Transverse colon (tissue), 4 donors: Measurements from ENCODE around the gene NUMBL.

Experiments
- CTCF ChIP-seq, 5 experiments: fragments of 200-600 bp in 3 of 5; fragments of 450-650 bp in 2 of 5; sonication (generic) in 3 of 5; IDR thresholded peaks; 1 replicate in 2 of 5; 2 replicates in 3 of 5; pipeline ENCODE4 v1.5.1; 2016 to 2017; ENCODE audit warnings: antibody characterized with exemption in 5 of 5, inconsistent platforms in 3 of 5, mild to moderate bottlenecking in 2 of 5, moderate library complexity in 1 of 5
- EP300 ChIP-seq: sonication (generic); formaldehyde crosslinking; IDR thresholded peaks from one replicate; pipeline ENCODE4 v1.6.1; 2017; ENCODE audit warnings: antibody characterized with exemption, low read depth
- POLR2A ChIP-seq: fragments of 450-650 bp; IDR thresholded peaks from one replicate; pipeline ENCODE4 v1.6.1; 2016; ENCODE audit warnings: antibody characterized with exemption, mild to moderate bottlenecking, moderate library complexity
- POLR2AphosphoS5 ChIP-seq, 3 donors: sonication (generic); formaldehyde crosslinking; IDR thresholded peaks; one replicate each; pipeline ENCODE4 v1.6.1; 2016; ENCODE audit warnings: antibody characterized with exemption in 3 of 3

GRCh38 chr19:40707615-40708014 is 17.2 kb upstream of the NUMBL start:
- TF ChIP-seq CTCF (IDR thresholded peaks at IDR 0.05) (no peak), POLR2A (no peak), EP300 (no peak), POLR2AphosphoS5 (IDR thresholded peaks at IDR 0.05) (no peak)
